Keratinocyte (primary cell): ENCODE results near the gene CMSS1. TPM values are rescaled to one million over a fixed set of nuclear protein-coding genes. Genes with fewer than 3 reads are reported as not detected.

Experiments
- DNase-seq: peaks from one replicate; pipeline ENCODE4 v3.0.0-alpha.2; 2011; ENCODE audit warnings: low read depth, missing footprints, low spot score
- FAIRE-seq: peaks from 2 replicates; lab custom pipeline; 2011; peaks lifted over from hg19 to GRCh38; lab: Jason Lieb, UNC
- H2AFZ ChIP-seq: 2 replicates; pipeline ENCODE4 v1.6.0; 2012; ENCODE audit warnings: low read length, control low read depth, inconsistent platforms; ENCODE audit not compliant: control insufficient read depth
- H3K27ac ChIP-seq: 2 replicates; pipeline ENCODE4 v1.5.1; 2011; ENCODE audit warnings: low read length; ENCODE audit not compliant: control insufficient read depth, insufficient read depth
- H3K27me3 ChIP-seq: 3 replicates; pipeline ENCODE4 v1.6.0; 2011; ENCODE audit warnings: low read length; ENCODE audit not compliant: control insufficient read depth, insufficient read depth; ENCODE audit errors: extremely low read depth
- H3K36me3 ChIP-seq, 2 experiments: 2 replicates in 1 of 2; 3 replicates in 1 of 2; pipeline ENCODE4 v1.5.1; 2011; ENCODE audit warnings: low read length in 2 of 2, mild to moderate bottlenecking in 1 of 2; ENCODE audit not compliant: control insufficient read depth in 2 of 2, insufficient read depth in 2 of 2; ENCODE audit errors: extremely low read depth in 1 of 2
- H3K4me1 ChIP-seq: 3 replicates; pipeline ENCODE4 v1.5.1; 2011; ENCODE audit warnings: low read length; ENCODE audit not compliant: control insufficient read depth, insufficient read depth; ENCODE audit errors: extremely low read depth
- H3K4me2 ChIP-seq: 3 replicates; pipeline ENCODE4 v1.6.0; 2011; ENCODE audit warnings: low read depth, low read length; ENCODE audit not compliant: control insufficient read depth, insufficient read depth; ENCODE audit errors: extremely low read depth
- H3K4me3 ChIP-seq, 3 experiments: fragments of 200-600 bp in 1 of 3; sonication (generic) in 1 of 3; 2 replicates in 2 of 3; 3 replicates in 1 of 3; pipeline ENCODE4 v1.5.1; 2011 to 2016; ENCODE audit warnings: low read length in 3 of 3, mild to moderate bottlenecking in 3 of 3, control low read depth in 2 of 3, inconsistent platforms in 1 of 3, low read depth in 1 of 3, mixed read lengths in 1 of 3, mixed run types in 1 of 3, moderate library complexity in 1 of 3; ENCODE audit not compliant: control insufficient read depth in 2 of 3, insufficient read depth in 2 of 3; ENCODE audit errors: extremely low read depth in 1 of 3
- H3K79me2 ChIP-seq: 2 replicates; pipeline ENCODE4 v1.6.0; 2012; ENCODE audit warnings: low read length; ENCODE audit not compliant: control insufficient read depth, insufficient read depth
- H3K9ac ChIP-seq: 3 replicates; pipeline ENCODE4 v1.6.0; 2011; ENCODE audit warnings: low read length; ENCODE audit not compliant: control insufficient read depth, insufficient read depth; ENCODE audit errors: extremely low read depth
- H3K9me1 ChIP-seq: 3 replicates; pipeline ENCODE4 v1.6.0; 2011; ENCODE audit warnings: low read length; ENCODE audit not compliant: control insufficient read depth, insufficient read depth; ENCODE audit errors: extremely low read depth
- H3K9me3 ChIP-seq: 2 replicates; pipeline ENCODE4 v1.5.1; 2012; ENCODE audit warnings: low read depth, low read length; ENCODE audit not compliant: control insufficient read depth
- H4K20me1 ChIP-seq: 3 replicates; pipeline ENCODE4 v1.6.0; 2011; ENCODE audit warnings: low read length; ENCODE audit not compliant: control insufficient read depth, insufficient read depth; ENCODE audit errors: extremely low read depth
- CTCF ChIP-seq, 3 experiments: IDR thresholded peaks in 1 of 3; conservative IDR thresholded peaks in 1 of 3; optimal IDR thresholded peaks in 1 of 3; 2 replicates in 2 of 3; 3 replicates in 1 of 3; pipeline versions ENCODE3 to v1.5.1; 2011; ENCODE audit warnings: low read length in 3 of 3, mild to moderate bottlenecking in 3 of 3, moderate library complexity in 2 of 3, control low read depth in 1 of 3, inconsistent platforms in 1 of 3; ENCODE audit not compliant: insufficient read depth in 2 of 3; ENCODE audit errors: extremely low read depth in 1 of 3
- EZH2 ChIP-seq: IDR thresholded peaks from one replicate; pipeline ENCODE4 v1.6.1; 2012; ENCODE audit warnings: inconsistent platforms, mild to moderate bottlenecking, low read length, moderate library complexity
- dilution Hi-C: fragments of 300-500 bp; cut with MboI; formaldehyde crosslinking; loops from one replicate; pipeline ENCODE4 v1.7.0; 2020; ENCODE audit warnings: low sequenced_read_pairs; ENCODE audit not compliant: extremely low pct_ligation_motif_present
- polyA plus RNA-seq, 5 experiments: library from polyadenylated mRNA; depleted of rRNA in 3 of 5; stranded (reverse) in 3 of 5; stranded (forward) in 1 of 5; unstranded in 1 of 5; fragments of >200 nt; gene quantifications; 1 replicate in 1 of 5; 2 replicates in 3 of 5; 3 replicates in 1 of 5; pipeline versions ENCODE4 v1.2.1 to v1.2.3, GENCODE V29; 2011 to 2012; ENCODE audit warnings: missing spikeins in 2 of 5, low read depth in 1 of 5, low replicate concordance in 1 of 5

The CMSS1 gene
- polyA plus RNA-seq, 1 donor (not counting 4 experiments of a cell fraction or from before 2014, with no cell fraction given) = 37.2 TPM

GRCh38 chr3:100098784-100099070 is 281.1 kb downstream of the CMSS1 start:
- no peak overlapping the region for H3K9ac ChIP-seq
- TF ChIP-seq EZH2 (no peak), CTCF (optimal IDR thresholded peaks at IDR 0.05 in 1 of 3, IDR thresholded peaks at IDR 0.05 in 1 of 3, conservative IDR thresholded peaks at IDR 0.05 in 1 of 3; ENCODE audit: extremely low read depth in 1 of 3, insufficient read depth in 2 of 3, low read length in 3 of 3) (no peak)
- no peaks in the 10 kb centered on the region for H3K9me3 ChIP-seq
- no peaks in the 10 kb centered on the region for H3K4me1 ChIP-seq
- H3K27me3 ChIP-seq = no peaks in the 10 kb centered on the region
- H3K4me3 ChIP-seq = no peak overlapping the region
- H2AFZ ChIP-seq = no peak overlapping the region
- no peaks in the 10 kb centered on the region for H4K20me1 ChIP-seq
- H3K4me2 ChIP-seq = no peak overlapping the region
- no peak overlapping the region for H3K27ac ChIP-seq
- no peak for DNase-seq
- FAIRE-seq = no peak
- H3K79me2 ChIP-seq = no peaks in the 10 kb centered on the region
- dilution Hi-C loops = no loop called here
- no peaks in the 10 kb centered on the region for H3K36me3 ChIP-seq
- H3K9me1 ChIP-seq = no peaks in the 10 kb centered on the region

GRCh38 chr3:100099621-100100020 is 282.0 kb downstream of the CMSS1 start:
- no peak overlapping the region for H3K4me3 ChIP-seq
- no peak overlapping the region for H2AFZ ChIP-seq
- H3K4me2 ChIP-seq = no peak overlapping the region
- TF ChIP-seq CTCF (optimal IDR thresholded peaks at IDR 0.05 in 1 of 3, IDR thresholded peaks at IDR 0.05 in 1 of 3, conservative IDR thresholded peaks at IDR 0.05 in 1 of 3; ENCODE audit: extremely low read depth in 1 of 3, insufficient read depth in 2 of 3, low read length in 3 of 3) (no peak), EZH2 (no peak)
- no peaks in the 10 kb centered on the region for H3K4me1 ChIP-seq
- no peaks in the 10 kb centered on the region for H3K36me3 ChIP-seq
- H3K27ac ChIP-seq = no peak overlapping the region
- FAIRE-seq (no peak), DNase-seq (no peak)
- no peak overlapping the region for H3K9ac ChIP-seq
- no peaks in the 10 kb centered on the region for H3K9me1 ChIP-seq
- H3K27me3 ChIP-seq = no peaks in the 10 kb centered on the region
- H3K9me3 ChIP-seq = no peaks in the 10 kb centered on the region
- no peaks in the 10 kb centered on the region for H3K79me2 ChIP-seq
- H4K20me1 ChIP-seq = no peaks in the 10 kb centered on the region
- dilution Hi-C loops = no loop called here
